Umbilical cord (tissue), 2 donors: ENCODE results near the gene UGT1A3. TPM values are rescaled to one million over a fixed set of nuclear protein-coding genes. Genes with fewer than 3 reads are reported as not detected.

Experiments
- DNase-seq: peaks from one replicate; pipeline ENCODE4 v3.0.0-alpha.2; 2015; ENCODE audit warnings: low spot score
- total RNA-seq: library from RNA; depleted of rRNA; stranded (reverse); fragments of >200 nt; gene quantifications from one replicate; pipeline ENCODE4 v1.2.3, GENCODE V29; 2014; ENCODE audit warnings: low replicate concordance; ENCODE audit not compliant: insufficient read depth

The UGT1A3 gene
- total RNA-seq, 1 donor from 2014 or later, result not detected

- no peak for DNase-seq
Measured at GRCh38 chr2:233794128-233794658, 65.4 kb downstream of the UGT1A3 start.

- no peak for DNase-seq
Measured at GRCh38 chr2:233795735-233796171, 66.9 kb downstream of the UGT1A3 start.

DNA sequence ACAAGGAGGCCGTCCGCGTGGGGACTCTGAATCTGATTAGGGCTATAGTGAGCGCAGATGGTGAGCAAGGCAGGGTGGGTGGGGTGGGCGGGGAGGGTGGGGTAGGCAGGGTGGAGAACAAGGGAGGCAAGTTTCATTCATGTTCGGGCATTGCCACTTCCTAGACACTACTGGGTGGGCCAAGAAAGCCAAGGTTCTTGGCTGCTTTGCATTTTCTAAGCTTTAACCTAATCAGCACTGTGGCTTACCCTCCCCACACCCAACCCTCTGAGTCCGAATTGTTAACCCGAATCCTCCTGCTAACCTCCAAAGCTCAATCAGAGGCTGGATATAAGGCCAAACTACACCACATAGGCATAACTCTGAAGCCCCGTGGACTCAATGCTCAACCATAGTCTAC is 67.4 kb downstream of the UGT1A3 start:
- DNase-seq, result no peak

DNA sequence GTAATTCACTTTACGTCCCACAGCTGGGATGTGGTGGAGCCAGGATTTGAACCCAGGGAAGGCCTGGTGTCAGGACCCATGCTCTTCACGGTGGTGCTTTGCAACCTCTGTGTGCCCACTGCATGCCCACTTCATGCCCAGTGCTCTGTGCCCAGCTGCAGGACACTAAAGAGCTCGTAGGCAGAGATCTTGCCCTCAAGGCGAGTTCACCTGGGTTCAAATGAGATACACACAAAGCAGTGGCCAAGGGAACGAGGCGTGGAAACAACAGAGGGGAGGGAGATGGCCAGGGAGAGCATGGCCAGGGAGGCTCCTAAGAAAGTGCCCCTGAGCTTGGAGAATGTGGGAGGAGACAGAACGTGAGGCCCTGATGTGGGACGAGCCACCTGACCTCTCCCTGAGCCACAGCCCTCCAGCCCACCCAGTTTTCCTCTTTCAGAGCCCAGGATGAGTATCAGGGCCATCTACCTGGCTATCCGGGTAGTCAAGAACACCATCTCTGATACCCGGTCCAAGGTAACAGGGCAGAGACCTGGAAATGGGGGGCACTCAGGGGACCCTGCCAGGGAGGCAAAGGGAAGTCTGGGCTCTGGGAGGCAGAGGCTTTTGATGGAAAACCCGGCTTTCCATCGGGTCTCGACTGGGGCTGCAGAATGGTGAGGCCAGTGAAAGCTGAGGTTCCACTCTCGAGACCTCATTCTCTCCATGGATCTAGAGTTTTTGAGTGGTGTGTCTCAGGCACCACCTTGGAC is 69.7 kb downstream of the UGT1A3 start:
- no peak for DNase-seq

- DNase-seq, result no peak
Measured at GRCh38 chr2:233799087-233799665, 70.3 kb downstream of the UGT1A3 start.

DNA sequence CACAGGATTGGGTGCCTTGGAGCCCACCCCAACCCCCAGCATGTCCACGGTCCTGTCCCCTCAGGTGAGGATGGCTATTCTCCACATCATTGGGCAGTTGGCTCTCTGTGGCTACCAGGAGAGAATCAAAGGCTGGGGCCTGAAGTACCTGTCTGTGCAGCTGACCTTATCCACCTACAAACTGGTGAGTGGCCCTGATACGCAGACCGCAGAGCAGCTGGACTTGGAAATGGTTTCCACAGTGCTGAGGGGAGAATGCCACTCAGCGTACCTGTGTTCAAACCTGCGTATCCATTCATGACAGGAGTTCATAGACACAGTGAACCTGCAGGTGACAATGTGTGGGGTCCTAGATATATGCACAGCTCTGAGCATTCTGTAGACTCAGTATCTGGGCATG is 70.9 kb downstream of the UGT1A3 start:
- no peak for DNase-seq

DNA sequence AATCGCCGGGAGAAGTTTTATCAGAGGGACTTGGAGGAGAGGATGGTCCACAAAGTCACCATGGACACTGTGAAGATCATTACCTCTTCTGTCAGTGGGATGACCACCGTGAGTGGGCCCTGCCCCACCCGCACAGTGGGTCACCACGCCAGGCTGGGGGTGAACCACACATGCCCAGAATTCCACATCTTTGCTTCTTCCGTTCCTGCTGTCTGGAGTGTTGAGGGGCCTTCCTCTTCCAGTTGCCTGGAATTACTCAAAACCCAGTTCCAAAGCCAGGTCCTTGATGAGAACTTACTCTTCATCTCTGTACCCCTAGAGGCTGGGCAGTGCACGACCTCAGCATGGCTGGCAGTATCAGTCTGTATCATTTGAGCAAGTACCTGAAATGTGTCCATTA is 71.4 kb downstream of the UGT1A3 start:
- DNase-seq, result no peak

- DNase-seq, result no peak
Measured at GRCh38 chr2:233801357-233802131, 72.7 kb downstream of the UGT1A3 start.

GRCh38 chr2:233802132-233802815 is 73.4 kb downstream of the UGT1A3 start:
- no peak for DNase-seq

DNA sequence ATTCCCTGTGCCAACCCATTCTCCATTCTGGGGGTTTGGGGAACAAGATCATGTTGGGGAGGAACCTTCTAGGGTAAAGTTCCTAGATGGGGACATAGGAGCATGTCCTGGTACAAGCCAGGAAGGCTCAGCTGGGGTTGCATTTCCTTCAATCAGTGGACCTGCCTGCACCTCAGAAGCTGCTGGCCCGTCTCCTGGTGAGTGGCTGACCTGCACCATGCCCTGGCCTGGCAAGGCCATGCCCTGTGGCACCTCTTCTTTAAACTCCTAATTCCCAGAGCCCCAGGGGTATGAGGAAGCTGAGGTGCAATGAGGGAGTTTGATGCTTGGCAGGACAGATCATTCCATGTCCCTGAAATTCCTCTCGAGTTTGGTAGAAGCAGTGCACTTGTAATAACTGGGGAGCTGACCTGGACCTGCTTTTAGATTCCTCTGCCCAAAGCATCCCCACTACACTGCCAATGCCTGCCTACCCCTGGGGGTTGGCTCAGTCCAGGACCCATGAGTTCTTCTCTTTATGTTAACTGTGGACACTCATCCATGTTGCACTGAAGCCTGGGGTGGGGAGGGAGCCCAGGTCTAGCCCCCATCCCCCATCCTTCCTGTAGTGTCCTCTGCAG is 74.6 kb downstream of the UGT1A3 start:
- DNase-seq, result no peak

DNA sequence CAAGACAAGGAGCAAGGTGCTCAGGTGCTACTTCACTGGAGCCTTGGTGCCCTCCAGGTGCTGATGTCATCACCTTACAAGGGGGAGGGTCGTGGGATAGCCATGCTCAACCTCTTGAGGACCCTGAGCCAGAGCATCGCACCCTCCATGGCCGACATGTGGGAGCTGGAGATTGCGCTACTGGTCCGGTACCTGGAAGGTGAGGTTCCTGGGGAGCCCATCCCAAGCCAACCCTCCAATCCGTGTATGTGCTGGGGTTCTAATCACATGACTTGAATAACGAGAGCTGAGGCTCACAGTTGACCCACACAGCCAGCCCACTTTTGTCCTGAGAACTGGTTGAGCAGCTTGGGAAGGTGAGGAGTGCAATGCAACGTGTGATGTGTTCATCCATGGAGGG is 75.2 kb downstream of the UGT1A3 start:
- no peak for DNase-seq

DNA sequence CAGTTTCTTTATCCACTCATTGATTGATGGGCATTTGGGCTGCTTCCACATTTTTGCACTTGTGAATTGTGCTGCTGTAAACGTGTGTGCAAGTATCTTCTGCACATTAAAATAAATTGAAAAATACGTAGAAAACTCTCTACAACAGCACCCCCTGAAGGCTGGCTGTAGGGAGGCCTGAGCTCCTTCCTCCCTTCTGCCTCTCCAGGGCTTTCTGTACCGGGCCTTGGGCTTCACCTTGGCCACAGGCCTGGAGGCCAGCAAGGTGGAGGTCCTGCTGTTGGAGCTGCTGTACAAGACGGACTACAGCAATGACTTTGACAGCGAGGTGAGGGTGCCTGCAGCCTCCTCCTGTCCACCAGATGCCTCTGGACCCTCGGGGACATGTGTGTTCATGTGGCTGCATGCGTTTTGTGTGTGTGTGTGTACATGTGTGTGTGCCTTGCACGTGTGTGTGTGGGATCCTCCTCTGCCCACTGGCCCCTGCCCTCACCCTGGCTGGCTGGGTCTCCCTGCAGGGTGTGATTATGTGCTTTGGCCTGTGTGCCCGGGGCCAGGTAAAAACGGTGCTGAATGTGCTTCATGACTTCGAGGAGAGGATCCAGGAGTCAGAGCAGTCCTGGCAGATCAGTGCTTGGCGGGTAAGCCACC is 78.5 kb downstream of the UGT1A3 start:
- no peak for DNase-seq

- DNase-seq, result no peak
Measured at GRCh38 chr2:233807966-233808935, 79.4 kb downstream of the UGT1A3 start.

GRCh38 chr2:233810385-233810784 is 81.5 kb downstream of the UGT1A3 start:
- DNase-seq, result no peak

- DNase-seq, result no peak
Measured at GRCh38 chr2:233811087-233811486, 82.2 kb downstream of the UGT1A3 start.

DNA sequence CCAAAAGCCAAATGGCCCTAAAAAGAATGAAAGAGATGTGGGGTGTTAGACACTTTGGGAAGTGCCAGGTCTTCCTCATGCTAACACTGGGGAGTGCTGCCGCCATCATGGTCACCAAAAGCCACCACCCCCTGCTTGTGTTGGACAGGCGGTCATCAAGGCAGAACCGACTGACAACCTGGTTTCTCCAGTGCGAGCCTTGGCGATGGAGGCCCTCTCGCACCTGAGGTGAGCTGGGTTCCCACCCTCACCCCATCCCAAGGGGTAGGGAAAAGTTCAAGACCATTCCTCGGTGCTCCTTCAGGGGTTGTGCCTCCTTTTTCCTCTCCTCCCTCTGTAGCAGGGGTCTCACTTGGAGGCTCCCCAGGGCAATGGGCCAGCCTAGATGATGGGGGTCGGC is 82.9 kb downstream of the UGT1A3 start:
- no peak for DNase-seq

- DNase-seq, result no peak
Measured at GRCh38 chr2:233813236-233814055, 84.6 kb downstream of the UGT1A3 start.

- DNase-seq, result no peak
Measured at GRCh38 chr2:233814056-233814835, 85.4 kb downstream of the UGT1A3 start.
